Measurements from ENCODE around the gene TECPR1.

TECPR1 gene

DNA sequence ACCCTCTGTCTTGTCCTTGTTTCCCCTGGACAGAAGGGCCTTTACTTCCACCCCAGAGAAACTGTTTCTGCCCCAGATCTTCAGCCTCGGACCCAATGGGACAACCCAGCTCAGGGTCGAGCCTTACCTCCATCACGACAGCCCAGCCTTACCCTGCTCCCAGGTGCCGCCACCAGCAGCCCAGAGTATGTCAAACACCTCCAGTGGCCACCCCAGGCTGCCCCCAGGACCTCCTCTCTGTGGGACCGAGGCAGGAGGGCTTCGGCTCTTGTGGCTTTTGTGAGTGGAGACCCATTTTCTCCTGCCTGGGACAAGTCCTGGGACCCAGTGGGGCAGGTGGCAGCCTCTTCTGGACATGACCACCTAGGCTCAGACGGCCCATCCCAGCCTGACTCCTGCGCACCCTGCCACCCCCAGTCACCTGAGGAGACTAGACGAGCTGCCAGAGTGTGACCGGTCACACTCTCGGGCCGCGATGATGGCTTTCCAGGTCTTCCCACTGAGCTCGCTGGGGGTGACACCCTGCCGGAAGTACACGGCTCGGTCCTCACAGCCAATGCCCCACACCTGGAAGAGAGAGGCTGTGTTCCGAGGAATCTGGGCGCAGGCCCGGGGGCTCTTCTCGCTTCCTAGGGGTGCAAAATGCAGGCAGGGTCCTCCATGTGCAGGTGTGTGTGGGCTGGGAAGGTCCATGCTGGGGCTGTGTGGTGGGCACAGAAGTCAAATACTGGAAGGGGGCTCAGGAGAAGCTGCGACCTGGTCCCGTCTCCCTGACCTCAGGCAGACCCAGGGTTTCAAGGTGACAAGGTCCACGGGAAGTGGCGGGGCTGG is 15.5 kb downstream of the TECPR1 start:
- peaks cover 0 to 20% (median 5%) of the 10 kb centered on the region in 4 experiments for H3K36me3 ChIP-seq (ENCODE audit: control insufficient read depth in 4 of 4, insufficient read depth in 4 of 4, low read length in 3 of 4)
- H3K9me3 ChIP-seq (ENCODE audit: control extremely low read depth in 1 of 5, control insufficient read depth in 4 of 5, insufficient read depth in 2 of 5, low read depth in 1 of 5, low read length in 4 of 5), result no peaks in the 10 kb centered on the region
- no peak overlapping the region for H3K27ac ChIP-seq (ENCODE audit: insufficient read depth in 1 of 2, low read depth in 1 of 2, low read length in 2 of 2, poor library complexity in 1 of 2, severe bottlenecking in 2 of 2)
- H3K27me3 ChIP-seq (replicated peaks in 2 of 5; ENCODE audit: control insufficient read depth in 4 of 5, insufficient read depth in 5 of 5, low read length in 4 of 5), result no peaks in the 10 kb centered on the region
- no peak overlapping the region for H3K4me3 ChIP-seq (ENCODE audit: control insufficient read depth in 1 of 7, extremely low read depth in 1 of 7, insufficient read depth in 4 of 7, low read depth in 2 of 7, low read length in 6 of 7)
- CTCF ChIA-PET, result no interaction called here
- POLR2A ChIA-PET, result no interaction called here
- WGBS (ENCODE audit: insufficient coverage), result 95% methylated on average over 24 of the region's 25 CpGs
- H3K4me1 ChIP-seq (ENCODE audit: control extremely low read depth in 1 of 4, control insufficient read depth in 4 of 4, insufficient read depth in 4 of 4, low read length in 3 of 4), result no peaks in the 10 kb centered on the region
- DNase-seq, result no peak

GRCh38 chr7:98235901-98236300 is 16.1 kb downstream of the TECPR1 start:
- ChIA-PET POLR2A (no interaction called here), CTCF (no interaction called here)
- 95% methylated on average over 11 of the region's 11 CpGs for WGBS (ENCODE audit: insufficient coverage)
- Histone ChIP-seq H3K4me1 (ENCODE audit: control extremely low read depth in 1 of 4, control insufficient read depth in 4 of 4, insufficient read depth in 4 of 4, low read length in 3 of 4) (no peaks in the 10 kb centered on the region), H3K9me3 (ENCODE audit: control extremely low read depth in 1 of 5, control insufficient read depth in 4 of 5, insufficient read depth in 2 of 5, low read depth in 1 of 5, low read length in 4 of 5) (no peaks in the 10 kb centered on the region), H3K4me3 (ENCODE audit: control insufficient read depth in 1 of 7, extremely low read depth in 1 of 7, insufficient read depth in 4 of 7, low read depth in 2 of 7, low read length in 6 of 7) (no peak overlapping the region), H3K36me3 (ENCODE audit: control insufficient read depth in 4 of 4, insufficient read depth in 4 of 4, low read length in 3 of 4) (peaks cover 0 to 23% (median 5%) of the 10 kb centered on the region in 4 experiments), H3K27me3 (replicated peaks in 2 of 5; ENCODE audit: control insufficient read depth in 4 of 5, insufficient read depth in 5 of 5, low read length in 4 of 5) (no peaks in the 10 kb centered on the region), H3K27ac (ENCODE audit: insufficient read depth in 1 of 2, low read depth in 1 of 2, low read length in 2 of 2, poor library complexity in 1 of 2, severe bottlenecking in 2 of 2) (no peak overlapping the region)
- DNase-seq, result no peak

DNA sequence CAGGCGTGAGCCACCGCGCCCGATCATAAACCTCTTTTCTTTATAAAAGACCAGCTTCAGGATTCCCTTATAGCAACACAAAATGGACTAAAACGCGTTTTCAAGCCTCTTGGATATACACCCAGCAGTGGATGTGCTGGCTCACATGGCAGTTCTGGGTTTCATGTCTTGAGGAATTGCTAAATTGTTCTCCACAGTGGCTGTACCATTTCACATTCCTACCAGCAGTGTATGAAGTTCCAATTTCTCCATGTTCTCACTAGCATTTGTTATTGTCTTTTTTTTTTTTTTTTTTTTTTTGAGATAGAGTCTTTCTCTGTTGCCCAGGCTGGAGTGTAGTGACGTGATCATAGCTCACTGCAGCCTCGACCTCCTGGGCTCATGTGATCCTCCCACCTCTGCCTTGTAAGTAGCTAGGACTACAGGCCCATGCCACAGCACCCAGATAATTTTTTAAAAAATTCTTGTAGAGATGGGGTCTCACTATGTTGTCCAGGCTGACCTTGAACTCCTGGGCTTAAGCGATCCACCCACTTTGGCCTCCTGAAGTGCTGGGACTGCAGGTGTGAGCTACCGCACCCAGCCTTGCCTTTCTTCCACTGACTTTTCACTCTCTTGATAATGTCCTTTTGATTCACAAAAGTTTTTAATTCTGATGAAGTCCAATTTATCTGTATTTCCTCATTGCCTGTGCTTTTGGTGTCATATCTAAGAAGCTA is 17.4 kb downstream of the TECPR1 start:
- POLR2A ChIA-PET, result no interaction called here
- Histone ChIP-seq H3K4me1 (ENCODE audit: control extremely low read depth in 1 of 4, control insufficient read depth in 4 of 4, insufficient read depth in 4 of 4, low read length in 3 of 4) (no peaks in the 10 kb centered on the region), H3K27ac (ENCODE audit: insufficient read depth in 1 of 2, low read depth in 1 of 2, low read length in 2 of 2, poor library complexity in 1 of 2, severe bottlenecking in 2 of 2) (no peak overlapping the region), H3K4me3 (ENCODE audit: control insufficient read depth in 1 of 7, extremely low read depth in 1 of 7, insufficient read depth in 4 of 7, low read depth in 2 of 7, low read length in 6 of 7) (no peak overlapping the region), H3K27me3 (replicated peaks in 2 of 5; ENCODE audit: control insufficient read depth in 4 of 5, insufficient read depth in 5 of 5, low read length in 4 of 5) (no peaks in the 10 kb centered on the region), H3K36me3 (ENCODE audit: control insufficient read depth in 4 of 4, insufficient read depth in 4 of 4, low read length in 3 of 4) (peaks cover 0 to 27% (median 6%) of the 10 kb centered on the region in 4 experiments), H3K9me3 (ENCODE audit: control extremely low read depth in 1 of 5, control insufficient read depth in 4 of 5, insufficient read depth in 2 of 5, low read depth in 1 of 5, low read length in 4 of 5) (no peaks in the 10 kb centered on the region)
- 98% methylated on average over 6 of the region's 10 CpGs for WGBS (ENCODE audit: insufficient coverage)
- no peak for DNase-seq
- CTCF ChIA-PET, result interaction anchor here (0.6 to 0.7 kb wide), 2 partner anchors 16 to 168 kb away, joined by 3 to 4 read pairs; no protein-coding TSS in a partner anchor

GRCh38 chr7:98233219-98234070 is 18.6 kb downstream of the TECPR1 start:
- CTCF ChIA-PET, result no interaction called here
- no peaks in the 10 kb centered on the region for H3K4me1 ChIP-seq (ENCODE audit: control extremely low read depth in 1 of 4, control insufficient read depth in 4 of 4, insufficient read depth in 4 of 4, low read length in 3 of 4)
- H3K4me3 ChIP-seq (ENCODE audit: control insufficient read depth in 1 of 7, extremely low read depth in 1 of 7, insufficient read depth in 4 of 7, low read depth in 2 of 7, low read length in 6 of 7), result no peak overlapping the region
- H3K36me3 ChIP-seq (ENCODE audit: control insufficient read depth in 4 of 4, insufficient read depth in 4 of 4, low read length in 3 of 4), result peaks cover 0 to 23% (median 5%) of the 10 kb centered on the region in 4 experiments
- no peak overlapping the region for H3K27ac ChIP-seq (ENCODE audit: insufficient read depth in 1 of 2, low read depth in 1 of 2, low read length in 2 of 2, poor library complexity in 1 of 2, severe bottlenecking in 2 of 2)
- no peaks in the 10 kb centered on the region for H3K27me3 ChIP-seq (replicated peaks in 2 of 5; ENCODE audit: control insufficient read depth in 4 of 5, insufficient read depth in 5 of 5, low read length in 4 of 5)
- DNase-seq, result no peak
- WGBS (ENCODE audit: insufficient coverage), result 94% methylated on average over 21 of the region's 32 CpGs
- POLR2A ChIA-PET, result no interaction called here
- no peaks in the 10 kb centered on the region for H3K9me3 ChIP-seq (ENCODE audit: control extremely low read depth in 1 of 5, control insufficient read depth in 4 of 5, insufficient read depth in 2 of 5, low read depth in 1 of 5, low read length in 4 of 5)

DNA sequence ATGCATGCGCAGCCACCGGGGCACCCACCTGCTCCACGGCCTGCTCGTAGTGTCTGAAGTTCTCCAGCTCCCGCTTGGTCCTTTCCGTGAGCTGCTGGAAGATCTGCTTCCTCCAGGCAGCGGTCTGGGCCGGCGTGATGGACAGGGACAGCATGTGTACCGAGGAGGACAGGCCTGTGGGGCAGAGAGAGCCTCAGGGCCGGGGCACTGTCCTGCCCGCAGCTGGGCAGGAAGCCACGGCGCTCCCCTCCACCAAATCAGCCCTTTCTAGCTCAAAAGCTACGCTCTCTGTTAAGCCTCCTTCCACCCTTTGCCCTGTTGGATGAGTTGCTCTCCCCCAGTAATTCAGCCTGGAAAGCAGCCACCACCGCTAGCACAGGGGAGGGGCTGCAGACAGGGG is 19.2 kb downstream of the TECPR1 start:
- no peak for DNase-seq
- Histone ChIP-seq H3K4me3 (ENCODE audit: control insufficient read depth in 1 of 7, extremely low read depth in 1 of 7, insufficient read depth in 4 of 7, low read depth in 2 of 7, low read length in 6 of 7) (no peak overlapping the region), H3K36me3 (ENCODE audit: control insufficient read depth in 4 of 4, insufficient read depth in 4 of 4, low read length in 3 of 4) (peaks cover 0 to 17% (median 3%) of the 10 kb centered on the region in 4 experiments), H3K9me3 (ENCODE audit: control extremely low read depth in 1 of 5, control insufficient read depth in 4 of 5, insufficient read depth in 2 of 5, low read depth in 1 of 5, low read length in 4 of 5) (no peaks in the 10 kb centered on the region), H3K4me1 (ENCODE audit: control extremely low read depth in 1 of 4, control insufficient read depth in 4 of 4, insufficient read depth in 4 of 4, low read length in 3 of 4) (no peaks in the 10 kb centered on the region), H3K27me3 (replicated peaks in 2 of 5; ENCODE audit: control insufficient read depth in 4 of 5, insufficient read depth in 5 of 5, low read length in 4 of 5) (no peaks in the 10 kb centered on the region), H3K27ac (ENCODE audit: insufficient read depth in 1 of 2, low read depth in 1 of 2, low read length in 2 of 2, poor library complexity in 1 of 2, severe bottlenecking in 2 of 2) (no peak overlapping the region)
- ChIA-PET CTCF (no interaction called here), POLR2A (no interaction called here)
- 94% methylated on average over 10 of the region's 16 CpGs for WGBS (ENCODE audit: insufficient coverage)

DNA sequence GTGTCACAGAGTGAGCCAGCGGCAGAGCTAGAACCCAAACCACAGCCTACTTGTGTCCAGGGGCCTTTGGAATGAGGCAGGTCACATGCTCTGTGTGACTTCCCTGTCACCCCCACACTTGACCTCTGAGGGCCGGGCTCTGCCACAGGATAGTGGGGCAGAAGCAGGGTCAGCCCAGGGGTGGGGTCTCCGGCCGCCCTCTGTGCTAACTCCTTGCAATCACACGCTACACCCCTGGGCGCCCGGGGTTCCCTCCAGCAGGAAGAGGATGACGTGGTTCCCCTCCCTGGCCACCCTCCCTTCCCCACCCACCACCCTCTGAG is 19.8 kb downstream of the TECPR1 start:
- H3K36me3 ChIP-seq (ENCODE audit: control insufficient read depth in 4 of 4, insufficient read depth in 4 of 4, low read length in 3 of 4), result peaks cover 0 to 19% (median 3%) of the 10 kb centered on the region in 4 experiments
- H3K27ac ChIP-seq (ENCODE audit: insufficient read depth in 1 of 2, low read depth in 1 of 2, low read length in 2 of 2, poor library complexity in 1 of 2, severe bottlenecking in 2 of 2), result no peak overlapping the region
- no peaks in the 10 kb centered on the region for H3K4me1 ChIP-seq (ENCODE audit: control extremely low read depth in 1 of 4, control insufficient read depth in 4 of 4, insufficient read depth in 4 of 4, low read length in 3 of 4)
- H3K4me3 ChIP-seq (ENCODE audit: control insufficient read depth in 1 of 7, extremely low read depth in 1 of 7, insufficient read depth in 4 of 7, low read depth in 2 of 7, low read length in 6 of 7), result no peak overlapping the region
- no peak for DNase-seq
- H3K27me3 ChIP-seq (replicated peaks in 2 of 5; ENCODE audit: control insufficient read depth in 4 of 5, insufficient read depth in 5 of 5, low read length in 4 of 5), result no peaks in the 10 kb centered on the region
- no peaks in the 10 kb centered on the region for H3K9me3 ChIP-seq (ENCODE audit: control extremely low read depth in 1 of 5, control insufficient read depth in 4 of 5, insufficient read depth in 2 of 5, low read depth in 1 of 5, low read length in 4 of 5)
- POLR2A ChIA-PET, result no interaction called here
- CTCF ChIA-PET, result no interaction called here
- WGBS (ENCODE audit: insufficient coverage), result 100% methylated on average over 4 of the region's 8 CpGs

Data from common myeloid progenitor, CD34-positive (primary cell).